Liver (tissue), 3 donors: ENCODE measurements around the gene ZNF165.

Experiments
- GABPA ChIP-seq, 2 donors: IDR thresholded peaks in 1 of 2; conservative IDR thresholded peaks in 1 of 2; 2 replicates each; pipeline ENCODE4 v1.6.1; 2016; ENCODE audit warnings: antibody characterized with exemption in 2 of 2, mild to moderate bottlenecking in 1 of 2, moderate library complexity in 1 of 2
- HNF4G ChIP-seq: IDR thresholded peaks from 2 replicates; pipeline ENCODE4 v1.6.1; 2016; ENCODE audit warnings: antibody characterized with exemption
- MAX ChIP-seq: IDR thresholded peaks from 2 replicates; pipeline ENCODE4 v1.6.1; 2016; ENCODE audit warnings: antibody characterized with exemption
- SP1 ChIP-seq: IDR thresholded peaks from 2 replicates; pipeline ENCODE4 v1.6.1; 2018; ENCODE audit warnings: antibody characterized with exemption, mild to moderate bottlenecking
- TAF1 ChIP-seq: conservative IDR thresholded peaks from 2 replicates; pipeline ENCODE4 v1.6.1; 2016; ENCODE audit warnings: antibody characterized with exemption, mild to moderate bottlenecking
- TF ChIP-seq, protein P1 (sequence below): fragments of 150-350 bp; IDR thresholded peaks from 2 replicates; pipeline ENCODE4 v1.5.1; 2017; ENCODE audit warnings: improper control_type of control experiment, low read depth, low read length; ENCODE audit not compliant: missing input control
- TF ChIP-seq, protein P2 (sequence below): IDR thresholded peaks from 2 replicates; pipeline ENCODE4 v1.6.1; 2016; ENCODE audit warnings: antibody characterized with exemption
- donor health status: healthy.
- donor health status: healthy.

GRCh38 chr6:28136585-28137504 is 56.5 kb downstream of the ZNF165 start:
- TF ChIP-seq, protein P1, sequence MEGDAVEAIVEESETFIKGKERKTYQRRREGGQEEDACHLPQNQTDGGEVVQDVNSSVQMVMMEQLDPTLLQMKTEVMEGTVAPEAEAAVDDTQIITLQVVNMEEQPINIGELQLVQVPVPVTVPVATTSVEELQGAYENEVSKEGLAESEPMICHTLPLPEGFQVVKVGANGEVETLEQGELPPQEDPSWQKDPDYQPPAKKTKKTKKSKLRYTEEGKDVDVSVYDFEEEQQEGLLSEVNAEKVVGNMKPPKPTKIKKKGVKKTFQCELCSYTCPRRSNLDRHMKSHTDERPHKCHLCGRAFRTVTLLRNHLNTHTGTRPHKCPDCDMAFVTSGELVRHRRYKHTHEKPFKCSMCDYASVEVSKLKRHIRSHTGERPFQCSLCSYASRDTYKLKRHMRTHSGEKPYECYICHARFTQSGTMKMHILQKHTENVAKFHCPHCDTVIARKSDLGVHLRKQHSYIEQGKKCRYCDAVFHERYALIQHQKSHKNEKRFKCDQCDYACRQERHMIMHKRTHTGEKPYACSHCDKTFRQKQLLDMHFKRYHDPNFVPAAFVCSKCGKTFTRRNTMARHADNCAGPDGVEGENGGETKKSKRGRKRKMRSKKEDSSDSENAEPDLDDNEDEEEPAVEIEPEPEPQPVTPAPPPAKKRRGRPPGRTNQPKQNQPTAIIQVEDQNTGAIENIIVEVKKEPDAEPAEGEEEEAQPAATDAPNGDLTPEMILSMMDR = no peak
- TF ChIP-seq, protein P2, sequence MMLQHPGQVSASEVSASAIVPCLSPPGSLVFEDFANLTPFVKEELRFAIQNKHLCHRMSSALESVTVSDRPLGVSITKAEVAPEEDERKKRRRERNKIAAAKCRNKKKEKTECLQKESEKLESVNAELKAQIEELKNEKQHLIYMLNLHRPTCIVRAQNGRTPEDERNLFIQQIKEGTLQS = peak; percentile 45
- TF ChIP-seq GABPA (IDR thresholded peaks at IDR 0.05 in 1 of 2, conservative IDR thresholded peaks at IDR 0.05 in 1 of 2) (peak; percentile 93 to 97), MAX (peak; percentile 54), TAF1 (peak; percentile 67), HNF4G (no peak), SP1 (peak; percentile 52)
